Activated effector memory CD4-positive, alpha-beta T cell treated with anti-CD3 and anti-CD28 coated beads, Interleukin-2, amount 50 U/mL, for 16 hours (primary cell): ENCODE data around the gene BICDL2.
"Not testable (repeated sequence)": the region's sequence is repeated elsewhere in the genome, so short reads cannot be mapped to it uniquely, and the experiment has no call there.

Experiments used
- DNase-seq: peaks from one replicate; pipeline ENCODE4 v3.0.0-alpha.2; 2020

Gene BICDL2

GRCh38 chr16:3063625-3064386 lies 27.1 kb upstream of the BICDL2 start:
- DNase-seq, result no peak

GRCh38 chr16:3062553-3062952 lies 25.8 kb upstream of the BICDL2 start:
- DNase-seq, result no peak

GRCh38 chr16:3060339-3061127 lies 23.8 kb upstream of the BICDL2 start:
- DNase-seq, result no peak

- DNase-seq, result no peak
Measured at GRCh38 chr16:3059723-3060242, 23.0 kb upstream of the BICDL2 start.

GRCh38 chr16:3059041-3059722 lies 22.4 kb upstream of the BICDL2 start:
- peak; percentile 95 for DNase-seq

- DNase-seq, result peak; percentile 86
Measured at GRCh38 chr16:3058139-3059030, 21.6 kb upstream of the BICDL2 start.

- DNase-seq, result no peak
Measured at GRCh38 chr16:3057181-3058138, 20.7 kb upstream of the BICDL2 start.

- DNase-seq, result no peak
Measured at GRCh38 chr16:3056336-3057180, 19.8 kb upstream of the BICDL2 start.

- not testable (repeated sequence) for DNase-seq
Measured at GRCh38 chr16:3055734-3056115, 19.0 kb upstream of the BICDL2 start.

- no peak for DNase-seq
Measured at GRCh38 chr16:3054965-3055733, 18.4 kb upstream of the BICDL2 start.

- DNase-seq, result not testable (repeated sequence)
Measured at GRCh38 chr16:3053330-3053710, 16.6 kb upstream of the BICDL2 start.

- not testable (repeated sequence) for DNase-seq
Measured at GRCh38 chr16:3052571-3053329, 16.0 kb upstream of the BICDL2 start.

GRCh38 chr16:3051494-3051893 lies 14.8 kb upstream of the BICDL2 start:
- DNase-seq, result no peak

GRCh38 chr16:3051009-3051408 lies 14.3 kb upstream of the BICDL2 start:
- no peak for DNase-seq

GRCh38 chr16:3050487-3050886 lies 13.7 kb upstream of the BICDL2 start:
- DNase-seq, result no peak

GRCh38 chr16:3049921-3050481 lies 13.3 kb upstream of the BICDL2 start:
- no peak for DNase-seq

- DNase-seq, result no peak
Measured at GRCh38 chr16:3047387-3047720, 10.6 kb upstream of the BICDL2 start.

GRCh38 chr16:3046641-3047386 lies 10.1 kb upstream of the BICDL2 start:
- DNase-seq, result no peak
